SKM-1 (cell line): ENCODE measurements around the gene SPACA7.

ENCODE experiments used
- DNase-seq: peaks from one replicate; lab custom pipeline; 2025; ENCODE audit not compliant: unreplicated experiment; lab: John Stamatoyannopoulos, UW

Gene SPACA7

DNA sequence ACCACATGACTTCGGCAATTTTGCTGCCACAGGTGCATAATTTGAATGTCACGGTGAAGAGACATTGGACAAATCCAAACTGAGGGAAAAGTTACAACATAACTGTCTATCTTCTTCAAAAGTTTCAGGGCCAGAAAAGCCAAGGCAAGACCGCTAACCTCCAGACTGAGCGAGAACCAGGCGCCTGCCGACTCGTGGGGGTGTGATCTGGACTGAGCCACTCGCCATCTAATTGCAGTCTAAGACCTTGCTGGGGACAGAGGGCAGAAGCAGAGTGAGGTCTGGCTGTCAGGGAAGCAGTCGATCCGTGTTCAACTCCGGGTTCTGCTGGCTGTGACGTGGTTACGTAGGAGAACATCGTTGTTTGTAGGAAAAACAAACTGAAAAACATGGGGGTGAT lies 88.6 kb downstream of the SPACA7 start:
- no peak for DNase-seq

DNA sequence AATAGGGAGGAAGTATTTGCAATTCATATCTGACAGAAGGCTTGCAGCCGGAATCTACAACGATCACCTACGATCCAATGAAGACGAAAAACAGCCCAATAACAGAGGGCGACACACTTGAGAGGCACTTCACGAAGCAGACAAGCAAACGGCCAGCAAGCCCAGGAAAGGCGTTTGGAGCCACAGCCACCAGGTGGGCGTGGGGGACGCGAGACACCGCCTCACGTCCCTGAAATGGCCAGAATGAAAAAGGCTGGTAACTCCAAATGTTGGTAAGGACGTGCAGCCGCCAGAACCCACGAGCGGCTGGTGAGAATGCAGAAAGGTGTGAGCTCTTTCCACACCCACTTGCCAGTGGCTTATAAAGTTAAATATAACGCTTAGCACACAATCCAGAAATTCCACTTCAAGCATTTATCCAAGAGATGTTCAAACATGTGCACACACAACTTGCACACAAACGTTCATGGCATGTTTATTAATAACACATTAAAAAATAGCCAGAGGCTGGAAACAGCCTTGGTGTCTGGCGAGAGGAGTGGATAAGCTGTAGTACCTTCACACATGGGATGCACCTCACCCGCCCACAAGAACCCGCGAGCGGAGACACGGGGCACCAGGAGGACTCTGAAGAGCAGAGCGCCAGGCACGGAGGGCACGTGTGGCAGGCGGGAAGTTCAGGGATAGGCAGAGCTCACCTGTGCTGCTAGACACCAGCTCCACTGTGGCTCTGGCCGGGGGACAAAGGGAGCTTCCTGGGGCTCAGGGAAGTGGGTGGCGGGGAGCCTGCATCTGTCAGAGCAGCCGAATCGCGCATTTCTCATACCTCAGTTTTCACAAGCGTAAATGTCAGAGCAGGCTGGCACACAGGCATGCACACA lies 89.3 kb downstream of the SPACA7 start:
- DNase-seq, result no peak

GRCh38 chr13:112466132-112467058 lies 90.2 kb downstream of the SPACA7 start:
- no peak for DNase-seq

GRCh38 chr13:112467236-112467635 lies 91.1 kb downstream of the SPACA7 start:
- DNase-seq, result no peak

- DNase-seq, result no peak
Measured at GRCh38 chr13:112468069-112468468, 91.9 kb downstream of the SPACA7 start.

DNA sequence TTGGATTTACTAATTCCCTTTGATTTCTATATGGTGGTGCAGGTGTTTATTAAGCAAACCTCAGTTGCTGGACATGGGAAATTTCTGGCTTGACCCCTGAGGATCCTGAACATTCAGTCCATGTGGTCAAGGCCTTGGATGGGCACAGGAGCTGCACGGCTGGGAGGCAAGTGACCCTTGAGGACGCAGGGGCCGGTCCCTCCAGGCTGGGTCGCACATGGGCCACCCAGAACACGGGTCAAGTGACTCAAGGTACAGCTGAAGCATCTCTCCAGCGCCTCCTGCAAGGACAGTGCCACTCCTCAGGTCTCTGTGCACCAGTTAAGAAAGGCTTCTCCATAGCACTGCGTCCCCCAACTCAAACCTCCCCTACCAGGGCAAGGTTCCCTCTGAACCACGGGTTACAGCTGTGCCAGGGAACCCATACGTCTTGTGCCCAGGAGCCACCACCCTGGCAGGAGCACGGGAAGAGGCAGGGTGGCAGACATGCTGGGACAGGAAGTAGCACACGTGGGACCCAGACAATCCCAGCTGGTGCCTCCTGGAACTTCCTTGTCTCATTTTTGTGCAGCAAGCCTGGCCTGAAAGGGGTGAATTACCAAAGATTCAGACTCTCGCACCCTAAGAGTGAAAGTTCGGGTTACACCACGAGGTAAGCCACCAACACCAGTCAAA lies 93.1 kb downstream of the SPACA7 start:
- DNase-seq, result no peak

- no peak for DNase-seq
Measured at GRCh38 chr13:112473818-112474217, 97.7 kb downstream of the SPACA7 start.

DNA sequence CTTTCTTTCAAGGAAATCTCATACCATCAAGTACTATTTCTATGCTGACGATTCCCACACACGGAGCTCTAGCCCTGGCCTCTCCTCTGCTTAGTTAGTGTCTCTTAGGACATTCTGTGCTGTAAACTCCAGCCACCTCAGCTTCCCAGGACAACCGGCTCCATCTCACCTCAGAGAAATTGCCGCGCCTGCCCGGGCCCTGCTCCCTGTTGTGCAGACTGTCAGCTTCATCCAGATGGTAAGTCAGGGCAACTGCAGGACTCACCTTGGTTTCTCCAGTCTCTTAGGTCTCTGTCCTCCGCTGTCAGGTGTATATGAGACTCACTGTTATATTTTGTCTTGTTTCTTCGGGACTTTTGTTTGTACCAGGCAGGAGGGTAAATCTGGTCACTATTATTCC lies 98.7 kb downstream of the SPACA7 start:
- no peak for DNase-seq

- DNase-seq, result no peak
Measured at GRCh38 chr13:112475889-112476288, 99.7 kb downstream of the SPACA7 start.

GRCh38 chr13:112477070-112477619 lies 101.0 kb downstream of the SPACA7 start:
- no peak for DNase-seq

GRCh38 chr13:112479389-112479788 lies 103.2 kb downstream of the SPACA7 start:
- no peak for DNase-seq

DNA sequence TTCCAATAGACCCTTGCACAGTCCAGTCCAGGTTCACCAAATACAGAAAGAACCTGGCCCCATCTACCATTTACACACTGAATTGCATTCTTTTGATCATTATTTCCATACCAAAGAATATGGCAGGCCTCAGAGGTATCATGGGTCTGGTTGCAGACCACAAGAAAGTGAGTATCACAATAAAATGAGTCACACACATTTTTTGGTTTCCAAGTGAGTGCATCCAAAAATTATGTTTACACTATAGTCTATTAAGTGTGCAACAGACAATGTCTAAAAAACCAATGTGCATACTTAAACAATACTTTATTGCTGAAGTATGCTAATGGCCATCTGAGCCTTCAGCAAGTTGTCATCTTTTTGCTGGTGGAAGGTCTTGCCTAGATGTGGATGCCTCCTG lies 105.3 kb downstream of the SPACA7 start:
- no peak for DNase-seq

- DNase-seq, result no peak
Measured at GRCh38 chr13:112483299-112483698, 107.1 kb downstream of the SPACA7 start.
